Measurements from ENCODE around the gene GPD1.
"Not testable (repeated sequence)": the region's sequence is repeated elsewhere in the genome, so short reads cannot be mapped to it uniquely, and the experiment has no call there.

Gene GPD1

DNA sequence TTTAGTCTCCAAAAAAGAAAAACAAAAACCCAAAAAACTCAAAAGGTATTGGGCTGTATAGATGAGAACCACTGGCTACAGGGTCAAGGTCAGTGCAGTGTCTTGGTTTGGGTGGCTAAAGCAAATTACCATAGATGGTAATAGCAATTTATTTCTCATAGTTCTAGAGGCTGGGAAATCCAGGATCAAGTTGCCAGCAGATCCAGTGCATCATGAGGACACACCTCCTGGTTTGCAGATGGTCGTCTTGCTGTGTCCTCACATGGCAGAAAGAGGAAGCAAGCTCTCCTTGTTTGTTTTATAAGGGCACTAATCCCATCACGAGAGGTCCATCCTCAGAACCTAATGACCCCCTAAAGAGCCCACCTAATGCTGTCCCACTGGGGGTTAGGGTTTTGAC, 19.4 kb downstream of the GPD1 start:
- no peak for DNase-seq (ENCODE audit: low read depth in 2 of 2)

DNA sequence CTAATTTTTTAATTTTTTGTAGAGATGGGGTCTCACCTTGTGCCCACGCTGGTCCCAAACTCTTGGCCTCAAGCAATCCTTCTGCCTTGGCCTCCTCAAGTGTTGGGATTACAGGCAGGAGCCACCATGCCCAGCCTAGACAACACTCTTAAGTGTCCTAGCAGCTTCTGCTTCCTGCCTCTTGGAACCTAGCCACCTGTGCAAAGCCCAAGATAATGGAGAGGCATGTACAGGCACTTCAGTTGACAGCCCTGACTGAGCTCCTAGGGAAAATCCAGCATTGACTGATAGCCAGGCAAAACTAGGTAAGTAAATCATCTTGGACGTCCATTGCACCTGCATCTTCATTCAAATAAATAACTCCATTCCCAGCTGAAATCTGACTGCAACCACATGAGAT, 23.7 kb downstream of the GPD1 start:
- DNase-seq (ENCODE audit: low read depth in 2 of 2): no peak

DNA sequence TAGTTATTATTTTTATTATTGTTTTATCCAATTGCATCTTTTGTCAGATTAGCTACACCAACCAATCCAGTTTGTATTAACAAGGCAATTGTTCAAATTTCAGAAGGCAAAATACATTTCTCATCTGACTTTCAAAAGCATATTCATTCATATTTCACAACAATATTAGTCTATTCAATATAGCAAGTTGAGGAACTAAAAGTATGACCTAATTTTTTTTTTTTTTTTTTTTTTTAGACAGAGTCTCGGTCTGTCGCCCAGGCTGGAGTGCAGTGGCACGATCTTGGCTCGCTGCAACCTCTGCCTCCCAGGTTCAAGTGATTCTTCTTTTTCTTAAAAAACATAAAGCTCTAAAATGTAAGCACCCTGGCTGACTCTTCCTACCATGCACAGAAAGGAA, 25.5 kb downstream of the GPD1 start:
- no peak for DNase-seq (ENCODE audit: low read depth in 2 of 2)

DNA sequence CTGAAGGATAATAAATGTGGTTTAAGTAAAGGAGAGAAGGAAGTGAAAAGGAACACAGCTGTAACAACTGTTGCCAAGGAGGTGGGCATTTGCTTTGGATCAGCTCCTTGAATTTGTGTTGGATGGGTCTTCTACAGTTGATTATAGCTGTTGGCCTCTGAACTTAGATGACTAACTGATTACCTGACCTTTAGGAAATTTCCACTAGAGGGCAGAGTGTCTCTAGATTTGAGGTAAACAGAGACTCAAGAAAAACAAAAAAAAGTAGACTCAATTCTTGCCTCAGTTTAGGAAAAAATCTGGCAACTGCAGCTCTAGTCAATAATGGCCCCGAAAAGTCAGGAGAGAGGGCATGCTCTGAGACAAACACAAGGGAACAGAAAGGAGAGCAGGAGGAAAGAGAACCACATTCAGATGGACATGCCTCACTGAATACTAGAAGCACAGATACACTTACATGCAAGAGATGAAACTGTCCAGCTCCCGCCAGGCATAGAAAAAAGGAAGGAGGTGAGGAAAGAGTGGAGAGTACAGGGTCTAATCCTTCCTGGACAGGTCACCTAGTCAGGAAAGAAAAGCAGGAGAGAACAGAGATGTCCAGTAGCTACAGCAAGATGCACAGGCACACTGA, 28.8 kb downstream of the GPD1 start:
- DNase-seq (ENCODE audit: low read depth in 2 of 2): no peak

DNA sequence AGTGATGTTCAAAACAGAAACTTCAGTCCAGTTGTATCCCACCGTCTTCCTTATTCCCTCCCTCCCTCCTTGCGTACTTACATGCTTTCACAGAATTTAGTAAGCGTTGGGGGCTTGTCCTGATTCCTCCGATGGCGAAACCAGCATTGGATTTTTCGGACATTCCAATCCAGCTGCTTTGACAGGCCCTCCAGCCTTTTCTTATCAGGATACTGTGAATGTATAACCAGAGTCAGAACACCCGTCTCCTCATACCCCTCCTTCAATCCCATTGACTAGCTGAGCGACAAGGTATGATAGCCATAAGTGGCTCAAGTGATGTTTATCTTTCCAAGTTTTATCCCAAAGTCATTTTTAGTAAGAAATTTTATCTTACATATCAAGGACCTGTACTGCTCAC, 39.2 kb downstream of the GPD1 start:
- DNase-seq (ENCODE audit: low read depth in 2 of 2): no peak

DNA sequence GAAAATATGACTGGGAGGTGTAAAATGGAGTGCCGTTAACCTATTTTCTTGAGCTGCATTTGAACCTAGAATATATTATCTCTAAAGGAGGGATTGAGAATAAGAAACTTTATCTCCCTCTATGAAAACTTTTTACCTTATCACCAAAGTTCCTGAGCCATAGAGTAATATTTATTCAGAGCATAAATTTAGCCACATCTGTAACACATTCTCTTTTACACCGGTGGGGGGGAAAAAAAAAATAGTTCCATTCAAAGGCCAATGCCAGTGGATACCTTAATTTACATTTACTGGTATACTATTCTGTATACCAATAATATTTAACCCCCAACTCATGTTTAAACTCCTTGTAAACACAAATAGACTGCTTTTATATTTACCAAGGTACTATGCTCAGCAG, 41.6 kb downstream of the GPD1 start:
- no peak for DNase-seq (ENCODE audit: low read depth in 2 of 2)

DNA sequence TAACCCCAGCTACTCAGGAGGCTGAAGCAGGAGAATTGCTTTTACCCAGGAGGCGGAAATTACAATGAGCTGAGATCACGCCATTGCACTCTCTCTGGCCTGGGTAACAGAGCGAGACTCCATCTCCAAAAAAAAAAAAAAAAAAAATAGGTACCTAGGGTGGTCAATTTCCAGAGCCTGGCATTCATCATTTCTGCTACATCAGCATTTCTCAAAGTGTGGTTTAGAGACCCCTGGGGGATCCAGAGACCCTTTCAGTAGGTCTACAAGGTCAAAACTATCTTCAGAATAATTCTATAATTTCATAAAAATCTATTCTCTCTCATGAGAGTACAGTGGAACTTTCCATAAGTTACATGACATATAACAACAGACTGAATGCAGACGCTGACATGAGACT, 43.5 kb downstream of the GPD1 start:
- DNase-seq (ENCODE audit: low read depth in 2 of 2): no peak

DNA sequence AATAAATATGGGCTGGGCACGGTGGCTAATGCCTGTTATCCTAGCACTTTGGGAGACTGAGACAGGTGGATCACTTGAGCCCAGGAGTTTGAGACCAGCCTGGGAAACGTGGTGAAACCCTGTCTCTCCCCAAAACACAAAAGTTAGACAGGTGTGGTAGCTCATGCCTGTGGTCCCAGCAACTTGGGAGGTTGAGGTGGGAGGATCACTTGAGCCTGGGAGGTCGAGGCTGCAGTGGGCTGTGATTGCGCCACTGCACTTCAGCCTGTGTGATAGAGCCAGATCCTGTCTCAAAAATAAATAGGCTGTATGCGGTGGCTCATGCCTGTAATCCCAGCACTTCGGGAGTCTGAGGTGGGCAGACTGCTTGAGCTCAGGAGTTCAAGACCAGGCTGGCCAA, 44.2 kb downstream of the GPD1 start:
- DNase-seq (ENCODE audit: low read depth in 2 of 2): not testable (repeated sequence)

DNA sequence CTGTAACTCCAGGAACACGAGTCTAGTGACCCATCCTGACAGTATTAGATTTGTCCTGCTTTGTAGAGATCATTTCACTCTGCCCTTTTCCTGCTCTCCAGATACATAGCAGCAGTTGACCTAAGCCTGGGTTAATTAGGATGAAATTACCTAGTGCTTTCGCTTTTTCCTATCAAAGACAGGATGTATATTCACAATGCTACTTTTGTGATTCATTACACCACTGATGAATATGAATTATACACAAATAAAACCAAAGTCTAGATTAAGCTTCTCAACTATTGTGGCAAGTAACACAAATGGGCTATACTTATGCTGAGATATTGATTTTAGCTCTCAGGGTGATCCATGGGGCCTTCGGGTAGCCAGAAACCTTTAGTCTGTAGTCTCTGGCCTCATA, 45.5 kb downstream of the GPD1 start:
- DNase-seq (ENCODE audit: low read depth in 2 of 2): no peak

DNA sequence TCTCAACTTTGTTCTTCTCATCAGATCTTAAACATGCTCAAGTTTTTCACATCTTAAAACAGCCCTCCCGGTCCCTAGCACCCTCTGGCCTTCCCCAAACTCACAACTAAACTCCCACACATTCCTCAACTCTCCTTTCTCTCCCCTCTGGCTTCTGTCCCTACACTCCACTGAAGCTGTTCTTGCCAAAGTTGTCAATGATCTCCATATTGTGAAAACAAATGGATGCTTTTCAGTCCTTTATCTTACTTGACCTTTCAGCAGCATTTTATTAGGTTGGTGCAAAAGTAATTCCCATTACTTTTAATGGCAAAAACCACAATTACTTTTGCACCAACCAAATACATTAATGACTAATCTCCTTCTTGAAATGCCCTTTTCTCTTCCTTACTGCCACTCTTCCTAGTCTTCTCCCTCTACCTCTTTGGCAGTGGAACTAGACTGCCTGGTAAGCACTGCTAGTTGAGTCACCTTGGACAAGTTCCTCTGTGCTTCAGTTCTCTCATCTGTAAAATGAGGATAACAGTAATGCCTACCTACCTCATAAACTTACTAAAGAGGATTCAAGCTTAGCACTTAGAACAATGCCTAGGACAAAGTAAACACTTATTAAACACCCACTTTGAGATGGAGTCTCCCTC, 47.4 kb downstream of the GPD1 start:
- DNase-seq (ENCODE audit: low read depth in 2 of 2): no peak

DNA sequence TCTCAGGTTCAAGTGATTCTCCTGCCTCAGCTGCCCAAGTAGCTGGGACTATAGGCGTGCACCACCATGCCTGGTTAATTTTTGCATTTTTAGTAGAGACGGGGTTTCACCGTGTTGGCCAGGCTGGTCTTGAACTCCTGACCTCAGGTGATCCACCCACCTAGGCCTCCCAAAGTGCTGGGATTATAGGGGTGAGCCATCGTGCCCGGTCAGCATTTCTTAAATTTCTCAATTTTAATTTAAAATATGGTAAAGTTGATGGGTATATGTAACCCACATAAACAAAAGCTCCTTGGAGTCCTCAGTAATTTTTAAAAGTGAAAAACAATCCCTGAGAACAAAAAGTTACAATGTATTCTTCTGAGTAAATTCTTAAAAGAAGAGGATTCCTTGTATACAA, 51.1 kb downstream of the GPD1 start:
- not testable (repeated sequence) for DNase-seq (ENCODE audit: low read depth in 2 of 2)

DNA sequence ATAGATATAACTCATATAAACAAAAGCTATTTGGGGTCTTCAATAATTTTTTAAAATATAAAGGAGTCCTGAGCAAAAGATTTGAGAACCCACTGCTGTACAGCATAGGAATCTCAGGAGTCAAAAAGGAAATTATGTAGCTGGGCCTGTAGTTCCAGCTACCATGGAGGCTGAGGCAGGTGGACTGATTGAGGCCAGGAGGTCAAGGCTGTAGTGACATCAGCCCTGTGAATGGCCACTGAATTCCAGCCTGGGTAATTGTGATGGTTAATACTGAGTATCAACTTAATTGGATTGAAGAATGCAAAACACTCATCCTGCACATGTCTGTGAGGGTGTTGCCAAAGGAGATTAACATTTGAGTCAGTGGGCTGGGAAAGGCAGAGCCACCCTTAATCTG, 52.8 kb downstream of the GPD1 start:
- no peak for DNase-seq (ENCODE audit: low read depth in 2 of 2)

DNA sequence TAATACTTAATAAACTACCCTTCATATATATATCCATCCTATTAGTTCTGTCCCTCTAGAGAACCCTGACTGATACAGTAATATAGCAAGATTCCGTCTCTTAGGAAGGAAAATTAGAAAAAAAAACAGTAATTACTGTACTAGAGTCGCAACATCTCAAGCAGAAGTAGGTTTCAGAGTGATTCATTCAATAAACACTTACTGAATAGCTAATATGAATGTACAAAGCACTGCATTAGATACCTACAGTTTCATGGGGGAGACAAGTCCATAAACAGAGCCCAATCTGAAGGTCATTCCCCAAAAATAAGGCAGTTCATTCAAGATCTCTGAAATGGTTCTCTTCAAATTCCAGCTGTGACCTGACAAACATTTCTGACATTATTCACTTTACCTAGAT, 53.5 kb downstream of the GPD1 start:
- DNase-seq (ENCODE audit: low read depth in 2 of 2): no peak

DNA sequence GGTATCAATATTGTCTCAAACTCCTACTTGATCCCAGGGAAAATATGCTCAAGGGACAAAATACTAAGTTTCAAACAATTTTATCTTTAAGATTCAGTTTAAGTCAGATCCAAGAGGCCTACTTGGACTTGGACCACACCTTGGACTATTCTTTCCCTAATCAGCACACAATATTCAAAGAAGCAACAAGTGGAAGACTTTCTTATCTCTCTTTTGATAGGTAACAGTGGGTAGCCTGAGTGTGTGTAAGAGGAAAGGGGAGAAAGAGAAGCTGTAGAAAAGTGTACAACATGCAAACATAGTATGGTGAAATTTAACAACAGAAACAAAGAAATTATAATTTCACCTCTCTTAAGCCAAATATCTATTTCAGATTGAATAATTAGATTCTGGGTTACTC, 56.8 kb downstream of the GPD1 start:
- no peak for DNase-seq (ENCODE audit: low read depth in 2 of 2)
